Hepatocyte (in vitro differentiated cells): ENCODE results near the gene TSHZ1. TPM values are rescaled to one million over a fixed set of nuclear protein-coding genes. Genes with fewer than 3 reads are reported as not detected.

Experiments used
- DNase-seq: peaks from one replicate; pipeline ENCODE4 v3.0.0-alpha.2; 2016; ENCODE audit warnings: low spot score
- H2AFZ ChIP-seq: fragments of 200-600 bp; sonication (generic); 2 replicates; pipeline ENCODE4 v1.6.0; 2016; ENCODE audit warnings: antibody characterized with exemption, mild to moderate bottlenecking
- H3K27ac ChIP-seq: fragments of 200-600 bp; sonication (generic); 2 replicates; pipeline ENCODE4 v1.5.1; 2016; ENCODE audit warnings: mild to moderate bottlenecking
- H3K27me3 ChIP-seq: fragments of 200-600 bp; sonication (generic); 2 replicates; pipeline ENCODE4 v1.6.1; 2016
- H3K36me3 ChIP-seq: fragments of 200-600 bp; sonication (generic); replicated peaks from 2 replicates; pipeline ENCODE4 v1.5.1; 2016; ENCODE audit warnings: low read depth; ENCODE audit not compliant: insufficient read depth
- H3K4me1 ChIP-seq: fragments of 200-600 bp; sonication (generic); 2 replicates; pipeline ENCODE4 v1.5.1; 2016; ENCODE audit warnings: mild to moderate bottlenecking, moderate library complexity; ENCODE audit not compliant: insufficient read depth
- H3K4me2 ChIP-seq: fragments of 200-600 bp; sonication (generic); 2 replicates; pipeline ENCODE4 v1.6.0; 2016
- H3K4me3 ChIP-seq: fragments of 200-600 bp; sonication (generic); 2 replicates; pipeline ENCODE4 v1.5.1; 2016; ENCODE audit warnings: mild to moderate bottlenecking
- H3K79me2 ChIP-seq: fragments of 200-600 bp; sonication (generic); 2 replicates; pipeline ENCODE4 v1.6.0; 2017; ENCODE audit warnings: mild to moderate bottlenecking
- H3K9me2 ChIP-seq: fragments of 200-600 bp; sonication (generic); replicated peaks from 2 replicates; pipeline ENCODE4 v1.6.0; 2017; ENCODE audit warnings: mild to moderate bottlenecking; ENCODE audit not compliant: insufficient read depth
- H3K9me3 ChIP-seq: fragments of 200-600 bp; sonication (generic); 2 replicates; pipeline ENCODE4 v1.5.1; 2016; ENCODE audit warnings: low read depth, mild to moderate bottlenecking
- H4K20me1 ChIP-seq: fragments of 200-600 bp; sonication (generic); 2 replicates; pipeline ENCODE4 v1.6.0; 2016; ENCODE audit warnings: mild to moderate bottlenecking; ENCODE audit not compliant: insufficient read depth, poor library complexity, severe bottlenecking
- CTCF ChIP-seq: fragments of 200-600 bp; sonication (generic); IDR thresholded peaks from 2 replicates; pipeline ENCODE4 v1.5.1; 2016; ENCODE audit warnings: antibody characterized with exemption, mild to moderate bottlenecking; ENCODE audit not compliant: poor library complexity
- EZH2 ChIP-seq: fragments of 200-600 bp; sonication (generic); IDR thresholded peaks from 2 replicates; pipeline ENCODE4 v1.6.1; 2016; ENCODE audit warnings: antibody characterized with exemption, mild to moderate bottlenecking, borderline replicate concordance
- EZH2phosphoT487 ChIP-seq: fragments of 200-600 bp; sonication (generic); IDR thresholded peaks from one replicate; pipeline ENCODE4 v1.6.1; 2018; ENCODE audit warnings: antibody characterized with exemption, mild to moderate bottlenecking, low read depth, moderate library complexity; ENCODE audit not compliant: unreplicated experiment, severe bottlenecking
- WGBS: methylation state at CpG from one replicate; pipeline ENCODE4 v1.1.6; 2016; ENCODE audit warnings: low lambda C conversion rate; ENCODE audit errors: missing lambda C conversion rate; 5-methylcytosine and 5-hydroxymethylcytosine counted together
- polyA plus RNA-seq: library from polyadenylated mRNA; unstranded; fragments of >200 nt; fragmentation: Nextera tagmentation; extraction: Ambion mirVana; gene quantifications from 2 replicates; pipeline ENCODE4 v1.2.1, GENCODE V29; 2016
- total RNA-seq: library from RNA; depleted of rRNA; stranded (reverse); fragments of >200 nt; gene quantifications from 2 replicates; pipeline ENCODE4 v1.2.3, GENCODE V29; 2014

The TSHZ1 gene
- total and polyA plus RNA-seq, 2 experiments from 2014 or later: 8.5 to 13.1 TPM

- no peak overlapping the region for H3K27ac ChIP-seq
- no peak overlapping the region for H3K4me2 ChIP-seq
- DNase-seq: no peak
- no peaks in the 10 kb centered on the region for H3K9me3 ChIP-seq
- H3K9me2 ChIP-seq: no peaks in the 10 kb centered on the region
- H3K4me3 ChIP-seq: no peak overlapping the region
- no peak for TF ChIP-seq EZH2
- no peak for TF ChIP-seq EZH2phosphoT487
- TF ChIP-seq CTCF: no peak
- H3K36me3 ChIP-seq: no peaks in the 10 kb centered on the region
- no peaks in the 10 kb centered on the region for H3K4me1 ChIP-seq
- peaks cover 14% of the 10 kb centered on the region for H4K20me1 ChIP-seq
- no peaks in the 10 kb centered on the region for H3K27me3 ChIP-seq
- H3K79me2 ChIP-seq: peaks cover 70% of the 10 kb centered on the region
- 95% methylated on average over 5 of the region's 5 CpGs for WGBS
- no peak overlapping the region for H2AFZ ChIP-seq
These were observed 68.8 kb downstream of the TSHZ1 start for GRCh38 chr18:75279381-75279780.

- no peaks in the 10 kb centered on the region for H3K36me3 ChIP-seq
- no peak overlapping the region for H3K4me3 ChIP-seq
- no peak overlapping the region for H3K27ac ChIP-seq
- no peaks in the 10 kb centered on the region for H3K9me2 ChIP-seq
- H3K9me3 ChIP-seq: no peaks in the 10 kb centered on the region
- H3K4me1 ChIP-seq: no peaks in the 10 kb centered on the region
- H2AFZ ChIP-seq: no peak overlapping the region
- peaks cover 58% of the 10 kb centered on the region for H3K79me2 ChIP-seq
- H3K4me2 ChIP-seq: no peak overlapping the region
- no peak for DNase-seq
- 86% methylated on average over 20 of the region's 20 CpGs for WGBS
- H3K27me3 ChIP-seq: no peaks in the 10 kb centered on the region
- peaks cover 14% of the 10 kb centered on the region for H4K20me1 ChIP-seq
- TF ChIP-seq EZH2phosphoT487 (no peak), CTCF (no peak), EZH2 (no peak)
These were observed 70.1 kb downstream of the TSHZ1 start for GRCh38 chr18:75280427-75281280.

- H3K27ac ChIP-seq: no peak overlapping the region
- H3K4me3 ChIP-seq: no peak overlapping the region
- 94% methylated on average over 15 of the region's 15 CpGs for WGBS
- H3K36me3 ChIP-seq: no peaks in the 10 kb centered on the region
- H3K9me3 ChIP-seq: no peaks in the 10 kb centered on the region
- H3K4me1 ChIP-seq: no peaks in the 10 kb centered on the region
- no peaks in the 10 kb centered on the region for H3K27me3 ChIP-seq
- H4K20me1 ChIP-seq: peaks cover 9% of the 10 kb centered on the region
- TF ChIP-seq CTCF (no peak), EZH2 (no peak), EZH2phosphoT487 (no peak)
- peaks cover 37% of the 10 kb centered on the region for H3K79me2 ChIP-seq
- H3K4me2 ChIP-seq: no peak overlapping the region
- no peaks in the 10 kb centered on the region for H3K9me2 ChIP-seq
- no peak overlapping the region for H2AFZ ChIP-seq
- DNase-seq: no peak
These were observed 72.1 kb downstream of the TSHZ1 start for GRCh38 chr18:75282746-75283145.
